Colonic mucosa (tissue), 4 donors: ENCODE results near the gene CLCA2. TPM values are rescaled to one million over a fixed set of nuclear protein-coding genes. Genes with fewer than 3 reads are reported as not detected.

ENCODE experiments used
- DNase-seq: peaks from one replicate; pipeline ENCODE4 v3.0.0-alpha.2; 2020
- H3K27ac ChIP-seq: fragments of 200-600 bp; one replicate; pipeline ENCODE4 v1.8.0; 2021
- H3K27me3 ChIP-seq: fragments of 200-600 bp; one replicate; pipeline ENCODE4 v1.8.0; 2021
- H3K36me3 ChIP-seq: fragments of 200-600 bp; one replicate; pipeline ENCODE4 v1.8.0; 2021
- H3K4me1 ChIP-seq: fragments of 200-600 bp; one replicate; pipeline ENCODE4 v1.8.0; 2021; ENCODE audit warnings: mild to moderate bottlenecking
- H3K4me3 ChIP-seq: fragments of 200-600 bp; one replicate; pipeline ENCODE4 v1.8.0; 2021
- H3K9ac ChIP-seq, 2 donors: one replicate each; pipeline ENCODE4 v1.7.0; 2013; ENCODE audit warnings: control low read depth in 2 of 2, low read depth in 2 of 2, low read length in 2 of 2
- H3K9me3 ChIP-seq: fragments of 200-600 bp; one replicate; pipeline ENCODE4 v1.8.0; 2021
- CTCF ChIP-seq: fragments of 200-600 bp; IDR thresholded peaks from one replicate; pipeline ENCODE4 v1.8.0; 2022; ENCODE audit warnings: antibody characterized with exemption, mild to moderate bottlenecking
- intact Hi-C: fragments of 100-400 bp; cut with DNase I; formaldehyde crosslinking; loops from one replicate; pipeline ENCODE4 v1.14.1; 2022
- total RNA-seq, 2 donors: library from RNA; stranded (reverse); fragmentation: NEBNext Ultra II Directional in 1 of 2; extraction: Animal tissue kit (Norgen Biotek cat#: 25700) in 1 of 2; gene quantifications; one replicate each; pipeline ENCODE4 v1.2.1, GENCODE V29; 2021
- donor health status: healthy.
- donor health status: DM: no; HTN: no; CAD: no.
- donor health status: DM: no; HTN: no; CAD: no.

Gene CLCA2
- total RNA-seq, 2 donors from 2014 or later, result 1.2 to 1.7 TPM

GRCh38 chr1:86503406-86504136, 79.6 kb downstream of the CLCA2 start:
- Histone ChIP-seq H3K27ac (peak overlapping the region; percentile 2), H3K9me3 (no peaks in the 10 kb centered on the region), H3K27me3 (no peaks in the 10 kb centered on the region), H3K9ac (peak overlapping the region in 1 of 2 donors; percentile 34), H3K4me1 (peaks cover 8% of the 10 kb centered on the region), H3K4me3 (peak overlapping the region; percentile 12), H3K36me3 (no peaks in the 10 kb centered on the region)
- intact Hi-C loops, result loop anchor here (5.0 kb wide), 2 partner anchors 121 to 184 kb away; no protein-coding TSS in a partner anchor
- peak; percentile 48 for DNase-seq
- no peak for TF ChIP-seq CTCF

GRCh38 chr1:86504137-86504479, 80.1 kb downstream of the CLCA2 start:
- Histone ChIP-seq H3K4me3 (peak overlapping the region; percentile 12), H3K27ac (peak overlapping the region; percentile 2), H3K27me3 (no peaks in the 10 kb centered on the region), H3K9me3 (no peaks in the 10 kb centered on the region), H3K4me1 (peaks cover 8% of the 10 kb centered on the region), H3K9ac (peak overlapping the region in 1 of 2 donors; percentile 34), H3K36me3 (no peaks in the 10 kb centered on the region)
- intact Hi-C loops, result loop anchor here (5.0 kb wide), 2 partner anchors 122 to 183 kb away; no protein-coding TSS in a partner anchor
- no peak for DNase-seq
- TF ChIP-seq CTCF, result no peak

DNA sequence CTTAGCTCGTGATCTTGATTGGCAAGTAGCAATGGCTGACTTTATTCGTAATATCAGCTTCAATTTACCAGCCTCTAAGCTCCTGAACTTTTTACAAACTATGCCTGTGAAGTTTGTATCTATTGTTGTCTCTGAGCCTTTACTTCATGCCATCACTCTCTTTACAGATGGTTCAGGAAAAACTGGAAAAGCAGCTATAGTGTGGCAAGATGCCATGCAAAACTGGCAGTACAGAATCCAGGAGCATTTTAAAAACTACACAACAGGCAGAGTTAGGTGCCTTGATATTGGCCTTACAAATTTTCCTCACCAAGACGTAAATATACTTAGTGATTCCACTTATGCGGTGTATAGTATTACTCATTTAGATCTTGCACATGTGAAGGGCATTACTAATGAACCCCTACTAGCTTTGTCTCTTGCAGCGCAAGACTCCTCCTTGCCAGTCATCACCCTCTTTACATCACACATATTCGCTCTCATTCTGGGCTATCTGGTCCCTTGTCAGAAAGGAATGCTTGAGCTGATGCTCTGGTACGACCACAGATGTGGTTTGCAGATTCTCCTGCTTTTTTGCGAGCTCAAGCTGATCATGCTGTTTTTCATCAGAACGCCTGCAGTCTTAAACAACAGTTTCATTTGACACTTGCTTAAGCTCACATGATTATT, 81.1 kb downstream of the CLCA2 start:
- H3K36me3 ChIP-seq, result no peaks in the 10 kb centered on the region
- H3K27ac ChIP-seq, result peak overlapping the region; percentile 2
- intact Hi-C loops, result loop anchor here (5.0 kb wide), 2 partner anchors 123 to 182 kb away; no protein-coding TSS in a partner anchor
- peak; percentile 63 for DNase-seq
- H3K27me3 ChIP-seq, result no peaks in the 10 kb centered on the region
- H3K9ac ChIP-seq, result no peak overlapping the region
- peaks cover 8% of the 10 kb centered on the region for H3K4me1 ChIP-seq
- H3K4me3 ChIP-seq, result no peak overlapping the region
- no peaks in the 10 kb centered on the region for H3K9me3 ChIP-seq
- TF ChIP-seq CTCF, result no peak

DNA sequence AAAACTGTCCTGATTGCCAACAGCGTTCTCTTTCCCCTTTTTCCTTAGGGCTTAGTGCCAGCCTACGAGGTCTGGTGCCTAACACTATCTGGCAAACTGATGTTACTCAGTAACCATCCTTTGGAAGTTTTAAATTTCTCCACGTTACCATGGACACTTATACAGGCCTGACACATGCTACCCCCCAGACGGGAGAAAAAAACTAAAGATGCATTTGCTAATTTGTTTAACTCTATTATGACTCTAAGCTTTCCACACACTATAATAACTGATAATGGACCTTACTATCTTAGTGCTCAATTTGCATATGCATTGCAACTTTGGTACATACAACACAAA, 81.6 kb downstream of the CLCA2 start:
- H3K27ac ChIP-seq, result no peak overlapping the region
- TF ChIP-seq CTCF, result no peak
- H3K9ac ChIP-seq, result no peak overlapping the region
- no peaks in the 10 kb centered on the region for H3K27me3 ChIP-seq
- H3K9me3 ChIP-seq, result no peaks in the 10 kb centered on the region
- H3K36me3 ChIP-seq, result no peaks in the 10 kb centered on the region
- intact Hi-C loops, result no loop called here
- peaks cover 8% of the 10 kb centered on the region for H3K4me1 ChIP-seq
- no peak overlapping the region for H3K4me3 ChIP-seq
- DNase-seq, result no peak

Other genes starting within 250 kb of the CLCA2 start
- gene ODF2L, start 27.8 kb upstream of the CLCA2 start, total RNA-seq, result 10 to 100 TPM; 21.9 to 35.9 TPM
- 1,000 to 10,000 TPM in 1 of 2 donors, 100 to 1,000 TPM in 1; 938 to 1,116 TPM for gene CLCA1, start 44.8 kb downstream of the CLCA2 start, total RNA-seq
- gene CLCA4, start 122.9 kb downstream of the CLCA2 start, total RNA-seq, result 100 to 1,000 TPM; 194 to 426 TPM